Activated naive CD8-positive, alpha-beta T cell (primary cell): ENCODE results near the gene GPR78.
"Not testable (repeated sequence)": the region's sequence is repeated elsewhere in the genome, so short reads cannot be mapped to it uniquely, and the experiment has no call there.

Experiments used
- H3K27ac Mint-ChIP-seq: one replicate; pipeline ENCODE4 v1.8.0; 2021; ENCODE audit warnings: mixed read lengths
- H3K27me3 Mint-ChIP-seq: one replicate; pipeline ENCODE4 v1.8.0; 2021; ENCODE audit warnings: mixed read lengths
- H3K36me3 Mint-ChIP-seq: one replicate; pipeline ENCODE4 v1.8.0; 2021; ENCODE audit warnings: mixed read lengths
- H3K4me1 Mint-ChIP-seq: one replicate; pipeline ENCODE4 v1.8.0; 2021; ENCODE audit warnings: low read depth, mixed read lengths
- H3K4me3 Mint-ChIP-seq: one replicate; pipeline ENCODE4 v1.8.0; 2021; ENCODE audit warnings: mild to moderate bottlenecking, mixed read lengths
- H3K9me3 Mint-ChIP-seq: one replicate; pipeline ENCODE4 v1.8.0; 2021; ENCODE audit warnings: low read depth, mixed read lengths

GPR78 gene

GRCh38 chr4:8615366-8615765, 35.2 kb downstream of the GPR78 start:
- H3K27me3 Mint-ChIP-seq = no peaks in the 10 kb centered on the region

GRCh38 chr4:8615921-8616787, 36.0 kb downstream of the GPR78 start:
- no peak overlapping the region for H3K4me3 Mint-ChIP-seq
- no peaks in the 10 kb centered on the region for H3K27me3 Mint-ChIP-seq
- H3K9me3 Mint-ChIP-seq = no peaks in the 10 kb centered on the region
- no peaks in the 10 kb centered on the region for H3K36me3 Mint-ChIP-seq
- H3K27ac Mint-ChIP-seq = no peak overlapping the region
- H3K4me1 Mint-ChIP-seq = no peaks in the 10 kb centered on the region

More at GRCh38 chr4:8615366-8615765, 35.2 kb downstream of the GPR78 start:
- H3K4me3 Mint-ChIP-seq = no peak overlapping the region
- no peaks in the 10 kb centered on the region for H3K9me3 Mint-ChIP-seq
- no peaks in the 10 kb centered on the region for H3K36me3 Mint-ChIP-seq
- H3K27ac Mint-ChIP-seq = no peak overlapping the region
- no peaks in the 10 kb centered on the region for H3K4me1 Mint-ChIP-seq

- H3K4me3 Mint-ChIP-seq = no peak overlapping the region
- no peaks in the 10 kb centered on the region for H3K4me1 Mint-ChIP-seq
- no peaks in the 10 kb centered on the region for H3K9me3 Mint-ChIP-seq
- H3K27ac Mint-ChIP-seq = no peak overlapping the region
- H3K36me3 Mint-ChIP-seq = no peaks in the 10 kb centered on the region
- H3K27me3 Mint-ChIP-seq = no peaks in the 10 kb centered on the region
These were observed 36.6 kb downstream of the GPR78 start for GRCh38 chr4:8616831-8617230.

DNA sequence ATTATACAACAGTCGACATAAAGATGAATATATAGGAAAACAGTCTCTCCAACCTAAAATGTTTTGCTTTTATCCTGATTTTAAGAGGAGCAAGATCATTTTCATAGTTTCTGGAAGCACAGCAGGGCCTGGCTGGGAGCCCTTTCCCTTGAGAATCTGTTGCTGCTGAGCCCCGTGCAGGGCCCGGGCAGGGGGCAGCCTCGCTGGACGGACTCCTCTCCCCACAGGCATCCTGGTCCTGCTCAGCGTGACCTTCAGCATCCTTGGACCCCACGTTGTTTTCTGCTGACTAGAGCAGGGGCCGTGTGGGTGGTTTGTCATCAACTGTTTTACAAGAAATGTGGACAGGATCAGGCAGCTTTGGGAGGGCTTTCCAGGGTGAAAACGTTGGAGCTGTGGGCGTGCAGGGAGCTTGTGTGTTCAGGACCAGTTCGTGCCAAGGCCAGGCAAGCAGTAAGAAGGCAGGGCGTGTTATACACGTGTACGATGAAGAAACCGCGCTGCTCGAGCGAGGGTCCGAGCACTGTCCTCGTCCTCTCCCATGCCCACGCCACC, 37.4 kb downstream of the GPR78 start:
- Mint-ChIP-seq H3K27ac (no peak overlapping the region), H3K36me3 (no peaks in the 10 kb centered on the region), H3K4me1 (no peaks in the 10 kb centered on the region), H3K27me3 (no peaks in the 10 kb centered on the region), H3K4me3 (no peak overlapping the region), H3K9me3 (no peaks in the 10 kb centered on the region)

GRCh38 chr4:8618421-8618820, 38.2 kb downstream of the GPR78 start:
- Mint-ChIP-seq H3K36me3 (no peaks in the 10 kb centered on the region), H3K4me3 (no peak overlapping the region), H3K27me3 (no peaks in the 10 kb centered on the region), H3K4me1 (no peaks in the 10 kb centered on the region), H3K27ac (no peak overlapping the region), H3K9me3 (no peaks in the 10 kb centered on the region)

GRCh38 chr4:8618961-8619720, 38.9 kb downstream of the GPR78 start:
- no peak overlapping the region for H3K4me3 Mint-ChIP-seq
- H3K9me3 Mint-ChIP-seq = no peaks in the 10 kb centered on the region
- H3K27ac Mint-ChIP-seq = no peak overlapping the region
- no peaks in the 10 kb centered on the region for H3K4me1 Mint-ChIP-seq
- H3K36me3 Mint-ChIP-seq = no peaks in the 10 kb centered on the region
- no peaks in the 10 kb centered on the region for H3K27me3 Mint-ChIP-seq

GRCh38 chr4:8621135-8621534, 40.9 kb downstream of the GPR78 start:
- not testable (repeated sequence) for H3K4me3 Mint-ChIP-seq, H3K27ac Mint-ChIP-seq, H3K36me3 Mint-ChIP-seq, H3K4me1 Mint-ChIP-seq, H3K27me3 Mint-ChIP-seq, H3K9me3 Mint-ChIP-seq

- not testable (repeated sequence) for H3K4me1 Mint-ChIP-seq, H3K9me3 Mint-ChIP-seq, H3K27ac Mint-ChIP-seq, H3K36me3 Mint-ChIP-seq, H3K4me3 Mint-ChIP-seq, H3K27me3 Mint-ChIP-seq
These were observed 44.5 kb downstream of the GPR78 start for GRCh38 chr4:8624601-8625272.

DNA sequence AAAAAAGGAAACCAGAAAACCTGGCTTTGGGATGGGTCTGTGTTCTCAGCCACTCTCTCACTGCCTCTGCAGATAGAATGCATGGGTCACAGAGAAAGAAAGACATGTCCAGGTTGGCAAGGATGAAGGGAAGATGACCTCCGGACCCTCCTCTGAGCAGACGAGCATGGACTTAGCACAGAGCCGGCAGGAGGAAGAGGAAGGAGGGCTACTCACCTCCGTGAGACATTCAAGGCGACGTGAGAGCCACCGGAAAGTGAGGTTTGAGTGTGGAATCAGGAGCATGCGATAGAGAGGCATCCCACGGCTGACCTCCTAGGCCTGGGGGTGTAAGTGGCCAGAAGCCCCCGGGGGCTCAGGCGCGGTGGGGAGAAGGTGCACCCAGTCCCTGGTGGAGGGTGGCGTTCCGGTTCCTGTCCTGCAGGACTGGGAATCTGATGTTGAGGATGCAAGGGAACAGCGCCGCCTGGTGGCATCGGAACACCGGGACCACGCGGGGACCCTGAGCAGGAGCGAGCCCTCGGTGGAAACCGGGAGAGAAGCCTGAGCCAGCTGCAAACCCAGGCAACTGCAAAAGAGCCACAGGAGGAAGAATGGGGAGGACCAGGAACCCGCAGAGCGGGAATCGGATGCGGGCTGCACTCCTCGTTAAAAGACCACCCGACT, 50.2 kb downstream of the GPR78 start:
- not testable (repeated sequence) for H3K27ac Mint-ChIP-seq, H3K9me3 Mint-ChIP-seq

DNA sequence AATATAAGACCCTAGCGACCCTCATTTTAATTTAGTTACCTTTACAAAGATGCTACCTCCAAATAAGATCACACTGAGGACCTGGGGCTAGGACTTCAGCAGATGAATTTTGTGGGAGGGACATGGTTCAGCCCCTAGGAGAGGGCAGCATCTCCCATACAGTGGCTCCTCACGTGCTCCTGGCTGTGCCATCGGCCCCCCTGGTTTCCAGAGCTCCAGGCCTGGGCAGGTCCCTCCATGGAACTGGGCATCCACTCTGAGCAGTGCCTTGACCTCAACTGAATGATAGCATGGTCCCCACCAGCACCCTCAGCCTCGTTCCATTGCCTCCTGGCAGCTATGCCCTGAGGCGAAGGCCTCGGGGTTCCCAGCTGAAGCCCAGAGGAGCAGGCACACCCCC, 51.7 kb downstream of the GPR78 start:
- not testable (repeated sequence) for H3K27me3 Mint-ChIP-seq, H3K36me3 Mint-ChIP-seq, H3K4me3 Mint-ChIP-seq, H3K27ac Mint-ChIP-seq, H3K9me3 Mint-ChIP-seq, H3K4me1 Mint-ChIP-seq

More for the DNA sequence above, 50.2 kb downstream of the GPR78 start:
- H3K4me3 Mint-ChIP-seq, H3K36me3 Mint-ChIP-seq, H3K27me3 Mint-ChIP-seq, H3K4me1 Mint-ChIP-seq: not testable (repeated sequence)

GRCh38 chr4:8634773-8635172, 54.6 kb downstream of the GPR78 start:
- not testable (repeated sequence) for H3K36me3 Mint-ChIP-seq, H3K27ac Mint-ChIP-seq

GRCh38 chr4:8635897-8636554, 55.8 kb downstream of the GPR78 start:
- not testable (repeated sequence) for H3K9me3 Mint-ChIP-seq, H3K36me3 Mint-ChIP-seq, H3K27ac Mint-ChIP-seq, H3K27me3 Mint-ChIP-seq, H3K4me1 Mint-ChIP-seq, H3K4me3 Mint-ChIP-seq

More at GRCh38 chr4:8634773-8635172, 54.6 kb downstream of the GPR78 start:
- not testable (repeated sequence) for H3K4me3 Mint-ChIP-seq, H3K27me3 Mint-ChIP-seq, H3K9me3 Mint-ChIP-seq, H3K4me1 Mint-ChIP-seq
